GM18505 (cell line): ENCODE results near the gene ROR2.

Source experiments
- ATAC-seq: cut with Tn5 transposase; IDR thresholded peaks from one replicate; pipeline ENCODE4 v1.9.1; 2021; ENCODE audit not compliant: unreplicated experiment
- POLR2A ChIP-seq: IDR thresholded peaks from 4 replicates; pipeline ENCODE4 v1.6.1; 2011; ENCODE audit warnings: borderline replicate concordance; ENCODE audit not compliant: insufficient read depth, insufficient read length; ENCODE audit errors: extremely low read depth

ROR2 gene

GRCh38 chr9:91732187-91733005 is 217.6 kb downstream of the ROR2 start:
- ATAC-seq = no peak
- no peak for TF ChIP-seq POLR2A

GRCh38 chr9:91730806-91731205 is 219.2 kb downstream of the ROR2 start:
- no peak for TF ChIP-seq POLR2A
- ATAC-seq = no peak

- no peak for ATAC-seq
These were observed 220.5 kb downstream of the ROR2 start for GRCh38 chr9:91729558-91729842.

DNA sequence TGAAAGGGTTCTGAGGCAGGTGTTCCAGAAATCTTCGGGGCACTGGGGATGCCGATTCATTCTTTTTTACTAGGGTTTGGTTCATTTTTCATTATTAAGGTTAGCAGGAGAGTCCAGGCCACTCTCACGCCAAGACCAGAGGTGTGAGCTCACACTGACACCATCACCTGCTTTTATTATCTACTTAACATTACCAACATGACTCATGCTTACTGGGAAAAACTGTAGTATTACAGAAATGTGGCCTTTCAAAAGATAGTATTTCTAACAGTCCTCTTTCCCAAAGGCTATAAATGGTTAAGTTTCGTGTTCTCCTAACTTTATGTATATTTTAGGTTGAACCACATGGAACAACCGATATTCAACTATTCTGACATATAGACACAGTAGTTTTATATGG is 222.1 kb downstream of the ROR2 start:
- no peak for ATAC-seq
- TF ChIP-seq POLR2A = no peak

More at GRCh38 chr9:91729558-91729842, 220.5 kb downstream of the ROR2 start:
- TF ChIP-seq POLR2A = no peak

- ATAC-seq = no peak
- TF ChIP-seq POLR2A = no peak
These were observed 222.6 kb downstream of the ROR2 start for GRCh38 chr9:91727316-91727861.

- ATAC-seq = no peak
- no peak for TF ChIP-seq POLR2A
These were observed 223.5 kb downstream of the ROR2 start for GRCh38 chr9:91726406-91727100.

DNA sequence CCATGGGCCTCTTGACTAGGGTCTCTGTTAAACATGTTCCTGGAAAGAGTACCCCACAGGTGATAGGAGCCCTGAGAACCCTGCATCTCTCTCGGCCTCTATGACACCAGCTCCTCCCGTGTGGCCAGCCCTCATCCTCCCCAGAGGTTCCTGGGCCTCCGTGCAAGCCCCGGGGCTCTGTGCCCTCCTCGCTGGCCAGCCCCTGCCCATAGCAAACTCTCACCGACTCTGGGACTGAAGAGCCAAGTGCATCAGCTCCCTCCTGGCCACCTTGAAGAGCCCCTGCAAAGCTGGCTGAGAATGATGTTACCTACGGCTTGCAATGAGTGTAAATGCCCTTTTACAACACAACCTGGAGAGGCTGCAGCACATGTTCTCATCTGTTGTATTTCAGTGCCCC is 224.4 kb downstream of the ROR2 start:
- ATAC-seq = no peak

DNA sequence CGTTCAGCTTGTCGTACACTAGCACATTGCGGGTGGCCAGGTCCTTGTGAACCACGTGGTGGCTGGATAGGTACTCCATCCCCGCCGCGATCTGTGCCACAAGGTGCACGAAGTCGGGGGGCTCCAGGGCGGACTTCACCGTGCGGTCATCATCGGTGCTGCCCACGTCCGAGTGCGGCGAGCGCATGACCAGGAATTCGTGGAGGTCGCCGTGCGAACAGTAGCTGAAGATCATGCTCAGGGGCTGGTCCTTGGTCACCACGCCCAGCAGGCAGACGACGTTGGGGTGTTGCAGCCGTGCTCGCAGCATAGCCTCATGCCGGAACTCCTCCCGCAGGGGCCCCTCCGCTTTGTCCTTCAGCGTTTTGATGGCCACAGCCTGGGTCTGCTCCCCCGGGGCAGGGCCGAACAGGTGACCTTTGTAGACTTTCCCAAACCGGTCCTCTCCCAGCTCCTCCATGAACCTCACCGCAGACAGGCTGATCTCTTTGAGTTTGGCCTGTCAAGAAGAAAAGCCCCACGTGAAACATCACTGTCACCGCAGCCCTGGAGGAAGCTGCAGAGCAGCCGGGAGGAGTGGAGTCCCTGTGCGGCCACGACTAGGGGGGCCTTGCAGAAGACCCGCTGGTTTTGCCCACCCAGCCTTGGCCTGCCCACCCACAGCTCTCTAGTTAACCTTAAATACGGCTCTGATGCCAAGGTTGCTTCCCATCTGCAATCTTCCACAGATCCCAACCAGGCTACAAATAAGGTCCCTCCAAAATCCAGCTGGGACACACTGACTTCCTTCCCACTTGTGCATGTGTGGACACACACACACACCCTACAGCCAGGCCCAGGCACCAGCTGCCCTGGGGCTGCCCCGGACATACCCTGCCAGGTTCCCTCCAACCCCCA is 225.2 kb downstream of the ROR2 start:
- no peak for ATAC-seq

More for the DNA sequence above, 224.4 kb downstream of the ROR2 start:
- TF ChIP-seq POLR2A = no peak

GRCh38 chr9:91724068-91724440 is 226.0 kb downstream of the ROR2 start:
- no peak for ATAC-seq
- TF ChIP-seq POLR2A = no peak

More for the DNA sequence above, 225.2 kb downstream of the ROR2 start:
- no peak for TF ChIP-seq POLR2A

GRCh38 chr9:91723420-91724067 is 226.5 kb downstream of the ROR2 start:
- TF ChIP-seq POLR2A = no peak
- ATAC-seq = no peak

GRCh38 chr9:91720751-91721705 is 229.0 kb downstream of the ROR2 start:
- ATAC-seq = peak; percentile 65
- TF ChIP-seq POLR2A = no peak

DNA sequence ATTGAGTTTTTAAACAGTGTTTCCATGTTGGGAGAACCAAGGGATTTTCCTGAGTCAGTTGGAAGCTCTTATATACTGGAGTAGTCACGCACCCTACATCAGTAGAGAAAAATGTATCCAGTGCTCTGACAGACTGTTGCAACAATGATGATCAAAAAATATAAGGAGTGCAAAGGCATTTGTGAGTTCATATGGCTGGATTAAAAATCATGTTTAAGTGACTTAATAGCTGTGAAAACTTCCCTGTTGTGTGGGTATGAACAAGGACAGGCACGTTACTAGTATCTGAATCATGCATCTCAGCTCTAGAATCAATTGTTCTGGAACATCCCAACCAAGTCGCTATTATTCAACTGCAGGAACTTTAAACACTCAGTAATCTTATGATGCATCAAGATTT is 229.7 kb downstream of the ROR2 start:
- no peak for TF ChIP-seq POLR2A
- no peak for ATAC-seq
